GM23338 (cell line): Measurements from ENCODE around the gene FBF1.

ENCODE experiments used
- CREB1 ChIP-seq: fragments of 250-450 bp; sonication (Bioruptor Pico); IDR thresholded peaks from 2 replicates; pipeline ENCODE4 v1.5.0; 2020; ENCODE audit warnings: low read depth, mild to moderate bottlenecking, moderate library complexity
- CTCF ChIP-seq, 2 experiments: fragments of 200-600 bp in 1 of 2; sonication (generic) in 1 of 2; conservative IDR thresholded peaks; 2 replicates each; pipeline versions ENCODE4 v1.5.1 to v1.6.1; 2016 to 2017; ENCODE audit warnings: antibody characterized with exemption in 2 of 2, low read depth in 2 of 2, mild to moderate bottlenecking in 2 of 2, moderate library complexity in 1 of 2
- ETS1 ChIP-seq: IDR thresholded peaks from 2 replicates; pipeline ENCODE4 v1.6.1; 2016; ENCODE audit warnings: antibody characterized with exemption
- EZH2 ChIP-seq: fragments of 200-600 bp; sonication (generic); IDR thresholded peaks from one replicate; pipeline ENCODE4 v1.8.0; 2017; ENCODE audit warnings: antibody characterized with exemption, mild to moderate bottlenecking, low read depth; ENCODE audit not compliant: unreplicated experiment
- EZH2phosphoT487 ChIP-seq: fragments of 200-600 bp; sonication (generic); IDR thresholded peaks from one replicate; pipeline ENCODE4 v1.8.1; 2018; ENCODE audit warnings: antibody characterized with exemption; ENCODE audit not compliant: unreplicated experiment
- JUNB ChIP-seq: IDR thresholded peaks from one replicate; pipeline ENCODE4 v1.6.1; 2016; ENCODE audit warnings: antibody characterized with exemption; ENCODE audit not compliant: unreplicated experiment
- NANOG ChIP-seq: IDR thresholded peaks from 2 replicates; pipeline ENCODE4 v1.6.1; 2016; ENCODE audit warnings: antibody characterized with exemption, borderline replicate concordance
- POLR2AphosphoS5 ChIP-seq: IDR thresholded peaks from 2 replicates; pipeline ENCODE4 v1.6.1; 2016; ENCODE audit warnings: antibody characterized with exemption, low read depth
- STAT1 ChIP-seq: IDR thresholded peaks from one replicate; pipeline ENCODE4 v1.6.1; 2016; ENCODE audit warnings: antibody characterized with exemption; ENCODE audit not compliant: unreplicated experiment
- ZNF114 ChIP-seq: fragments of 250-450 bp; sonication (Bioruptor Pico); IDR thresholded peaks from 2 replicates; pipeline ENCODE4 v1.5.0; 2020; ENCODE audit warnings: mild to moderate bottlenecking, moderate library complexity
- ZNF331 ChIP-seq: fragments of 250-450 bp; sonication (Bioruptor Pico); IDR thresholded peaks from 2 replicates; pipeline ENCODE4 v1.5.0; 2020; ENCODE audit warnings: low read depth, mild to moderate bottlenecking, moderate library complexity
- TF ChIP-seq, protein P1 (sequence below): IDR thresholded peaks from one replicate; pipeline ENCODE4 v1.6.1; 2018; ENCODE audit warnings: antibody characterized with exemption; ENCODE audit not compliant: unreplicated experiment
- TF ChIP-seq, protein P2 (sequence below): fragments of 250-450 bp; sonication (Bioruptor Pico); IDR thresholded peaks from 2 replicates; pipeline ENCODE4 v1.5.0; 2020; ENCODE audit warnings: mild to moderate bottlenecking, moderate library complexity

DNA sequence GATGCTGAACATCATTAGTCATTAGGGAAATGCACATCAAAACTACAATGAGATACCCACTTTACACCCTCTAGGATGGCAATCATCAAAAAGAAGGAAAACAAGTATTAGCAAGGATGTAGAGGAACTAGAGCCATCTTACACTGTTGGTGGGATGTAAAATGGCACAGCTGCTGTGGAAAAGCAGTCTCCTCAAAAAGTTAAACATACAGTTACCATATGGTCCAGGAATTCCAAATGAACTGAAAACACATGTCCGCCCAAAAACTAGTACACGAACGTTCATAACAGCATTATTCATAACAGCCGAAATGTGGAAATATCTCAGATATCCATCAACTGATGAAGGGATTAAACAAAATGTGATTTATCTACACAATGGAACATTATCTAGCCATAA is 7.0 kb downstream of the FBF1 start:
- no peak for TF ChIP-seq EZH2
- TF ChIP-seq JUNB: no peak
- TF ChIP-seq CTCF (conservative IDR thresholded peaks at IDR 0.05; ENCODE audit: low read depth in 2 of 2): no peak
- TF ChIP-seq, protein P1, sequence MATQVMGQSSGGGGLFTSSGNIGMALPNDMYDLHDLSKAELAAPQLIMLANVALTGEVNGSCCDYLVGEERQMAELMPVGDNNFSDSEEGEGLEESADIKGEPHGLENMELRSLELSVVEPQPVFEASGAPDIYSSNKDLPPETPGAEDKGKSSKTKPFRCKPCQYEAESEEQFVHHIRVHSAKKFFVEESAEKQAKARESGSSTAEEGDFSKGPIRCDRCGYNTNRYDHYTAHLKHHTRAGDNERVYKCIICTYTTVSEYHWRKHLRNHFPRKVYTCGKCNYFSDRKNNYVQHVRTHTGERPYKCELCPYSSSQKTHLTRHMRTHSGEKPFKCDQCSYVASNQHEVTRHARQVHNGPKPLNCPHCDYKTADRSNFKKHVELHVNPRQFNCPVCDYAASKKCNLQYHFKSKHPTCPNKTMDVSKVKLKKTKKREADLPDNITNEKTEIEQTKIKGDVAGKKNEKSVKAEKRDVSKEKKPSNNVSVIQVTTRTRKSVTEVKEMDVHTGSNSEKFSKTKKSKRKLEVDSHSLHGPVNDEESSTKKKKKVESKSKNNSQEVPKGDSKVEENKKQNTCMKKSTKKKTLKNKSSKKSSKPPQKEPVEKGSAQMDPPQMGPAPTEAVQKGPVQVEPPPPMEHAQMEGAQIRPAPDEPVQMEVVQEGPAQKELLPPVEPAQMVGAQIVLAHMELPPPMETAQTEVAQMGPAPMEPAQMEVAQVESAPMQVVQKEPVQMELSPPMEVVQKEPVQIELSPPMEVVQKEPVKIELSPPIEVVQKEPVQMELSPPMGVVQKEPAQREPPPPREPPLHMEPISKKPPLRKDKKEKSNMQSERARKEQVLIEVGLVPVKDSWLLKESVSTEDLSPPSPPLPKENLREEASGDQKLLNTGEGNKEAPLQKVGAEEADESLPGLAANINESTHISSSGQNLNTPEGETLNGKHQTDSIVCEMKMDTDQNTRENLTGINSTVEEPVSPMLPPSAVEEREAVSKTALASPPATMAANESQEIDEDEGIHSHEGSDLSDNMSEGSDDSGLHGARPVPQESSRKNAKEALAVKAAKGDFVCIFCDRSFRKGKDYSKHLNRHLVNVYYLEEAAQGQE: no peak
- TF ChIP-seq EZH2phosphoT487: no peak
- no peak for TF ChIP-seq POLR2AphosphoS5
- no peak for TF ChIP-seq CREB1
- no peak for TF ChIP-seq ETS1
- TF ChIP-seq ZNF331: no peak
- TF ChIP-seq NANOG: no peak
- TF ChIP-seq STAT1: no peak
- TF ChIP-seq, protein P2, sequence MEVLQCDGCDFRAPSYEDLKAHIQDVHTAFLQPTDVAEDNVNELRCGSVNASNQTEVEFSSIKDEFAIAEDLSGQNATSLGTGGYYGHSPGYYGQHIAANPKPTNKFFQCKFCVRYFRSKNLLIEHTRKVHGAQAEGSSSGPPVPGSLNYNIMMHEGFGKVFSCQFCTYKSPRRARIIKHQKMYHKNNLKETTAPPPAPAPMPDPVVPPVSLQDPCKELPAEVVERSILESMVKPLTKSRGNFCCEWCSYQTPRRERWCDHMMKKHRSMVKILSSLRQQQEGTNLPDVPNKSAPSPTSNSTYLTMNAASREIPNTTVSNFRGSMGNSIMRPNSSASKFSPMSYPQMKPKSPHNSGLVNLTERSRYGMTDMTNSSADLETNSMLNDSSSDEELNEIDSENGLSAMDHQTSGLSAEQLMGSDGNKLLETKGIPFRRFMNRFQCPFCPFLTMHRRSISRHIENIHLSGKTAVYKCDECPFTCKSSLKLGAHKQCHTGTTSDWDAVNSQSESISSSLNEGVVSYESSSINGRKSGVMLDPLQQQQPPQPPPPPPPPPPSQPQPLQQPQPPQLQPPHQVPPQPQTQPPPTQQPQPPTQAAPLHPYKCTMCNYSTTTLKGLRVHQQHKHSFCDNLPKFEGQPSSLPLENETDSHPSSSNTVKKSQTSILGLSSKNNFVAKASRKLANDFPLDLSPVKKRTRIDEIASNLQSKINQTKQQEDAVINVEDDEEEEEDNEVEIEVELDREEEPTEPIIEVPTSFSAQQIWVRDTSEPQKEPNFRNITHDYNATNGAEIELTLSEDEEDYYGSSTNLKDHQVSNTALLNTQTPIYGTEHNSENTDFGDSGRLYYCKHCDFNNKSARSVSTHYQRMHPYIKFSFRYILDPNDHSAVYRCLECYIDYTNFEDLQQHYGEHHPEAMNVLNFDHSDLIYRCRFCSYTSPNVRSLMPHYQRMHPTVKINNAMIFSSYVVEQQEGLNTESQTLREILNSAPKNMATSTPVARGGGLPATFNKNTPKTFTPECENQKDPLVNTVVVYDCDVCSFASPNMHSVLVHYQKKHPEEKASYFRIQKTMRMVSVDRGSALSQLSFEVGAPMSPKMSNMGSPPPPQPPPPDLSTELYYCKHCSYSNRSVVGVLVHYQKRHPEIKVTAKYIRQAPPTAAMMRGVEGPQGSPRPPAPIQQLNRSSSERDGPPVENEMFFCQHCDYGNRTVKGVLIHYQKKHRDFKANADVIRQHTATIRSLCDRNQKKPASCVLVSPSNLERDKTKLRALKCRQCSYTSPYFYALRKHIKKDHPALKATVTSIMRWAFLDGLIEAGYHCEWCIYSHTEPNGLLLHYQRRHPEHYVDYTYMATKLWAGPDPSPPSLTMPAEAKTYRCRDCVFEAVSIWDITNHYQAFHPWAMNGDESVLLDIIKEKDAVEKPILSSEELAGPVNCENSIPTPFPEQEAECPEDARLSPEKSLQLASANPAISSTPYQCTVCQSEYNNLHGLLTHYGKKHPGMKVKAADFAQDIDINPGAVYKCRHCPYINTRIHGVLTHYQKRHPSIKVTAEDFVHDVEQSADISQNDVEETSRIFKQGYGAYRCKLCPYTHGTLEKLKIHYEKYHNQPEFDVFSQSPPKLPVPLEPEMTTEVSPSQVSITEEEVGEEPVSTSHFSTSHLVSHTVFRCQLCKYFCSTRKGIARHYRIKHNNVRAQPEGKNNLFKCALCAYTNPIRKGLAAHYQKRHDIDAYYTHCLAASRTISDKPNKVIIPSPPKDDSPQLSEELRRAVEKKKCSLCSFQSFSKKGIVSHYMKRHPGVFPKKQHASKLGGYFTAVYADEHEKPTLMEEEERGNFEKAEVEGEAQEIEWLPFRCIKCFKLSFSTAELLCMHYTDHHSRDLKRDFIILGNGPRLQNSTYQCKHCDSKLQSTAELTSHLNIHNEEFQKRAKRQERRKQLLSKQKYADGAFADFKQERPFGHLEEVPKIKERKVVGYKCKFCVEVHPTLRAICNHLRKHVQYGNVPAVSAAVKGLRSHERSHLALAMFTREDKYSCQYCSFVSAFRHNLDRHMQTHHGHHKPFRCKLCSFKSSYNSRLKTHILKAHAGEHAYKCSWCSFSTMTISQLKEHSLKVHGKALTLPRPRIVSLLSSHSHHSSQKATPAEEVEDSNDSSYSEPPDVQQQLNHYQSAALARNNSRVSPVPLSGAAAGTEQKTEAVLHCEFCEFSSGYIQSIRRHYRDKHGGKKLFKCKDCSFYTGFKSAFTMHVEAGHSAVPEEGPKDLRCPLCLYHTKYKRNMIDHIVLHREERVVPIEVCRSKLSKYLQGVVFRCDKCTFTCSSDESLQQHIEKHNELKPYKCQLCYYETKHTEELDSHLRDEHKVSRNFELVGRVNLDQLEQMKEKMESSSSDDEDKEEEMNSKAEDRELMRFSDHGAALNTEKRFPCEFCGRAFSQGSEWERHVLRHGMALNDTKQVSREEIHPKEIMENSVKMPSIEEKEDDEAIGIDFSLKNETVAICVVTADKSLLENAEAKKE: no peak
- TF ChIP-seq ZNF114 (CRISPR knock-in tag): no peak
